GM18907 (cell line): Measurements from ENCODE around the gene SLC25A29.
A peak's percentile ranks its signal among the peaks of the same experiment; 100 is the strongest.
"Not testable (repeated sequence)": the region's sequence is repeated elsewhere in the genome, so short reads cannot be mapped to it uniquely, and the experiment has no call there.

ENCODE experiments used
- ATAC-seq: cut with Tn5 transposase; IDR thresholded peaks from one replicate; pipeline ENCODE4 v1.9.1; 2021; ENCODE audit warnings: mild to moderate bottlenecking, moderate library complexity; ENCODE audit not compliant: unreplicated experiment

Gene SLC25A29

GRCh38 chr14:100294963-100295330 is 11.3 kb downstream of the SLC25A29 start:
- no peak for ATAC-seq

- ATAC-seq = no peak
Observed at GRCh38 chr14:100294213-100294962, 11.9 kb downstream of the SLC25A29 start.

GRCh38 chr14:100293497-100294212 is 12.6 kb downstream of the SLC25A29 start:
- ATAC-seq = no peak

GRCh38 chr14:100292776-100293461 is 13.3 kb downstream of the SLC25A29 start:
- ATAC-seq = no peak

- no peak for ATAC-seq
Observed at GRCh38 chr14:100292301-100292775, 13.9 kb downstream of the SLC25A29 start.

GRCh38 chr14:100291305-100292075 is 14.8 kb downstream of the SLC25A29 start:
- no peak for ATAC-seq

- no peak for ATAC-seq
Observed at GRCh38 chr14:100290607-100291304, 15.5 kb downstream of the SLC25A29 start.

- no peak for ATAC-seq
Observed at GRCh38 chr14:100289916-100290606, 16.2 kb downstream of the SLC25A29 start.

- no peak for ATAC-seq
Observed at GRCh38 chr14:100288382-100289185, 17.7 kb downstream of the SLC25A29 start.

GRCh38 chr14:100287998-100288295 is 18.3 kb downstream of the SLC25A29 start:
- ATAC-seq = not testable (repeated sequence)

GRCh38 chr14:100287202-100287997 is 18.8 kb downstream of the SLC25A29 start:
- no peak for ATAC-seq

- ATAC-seq = no peak
Observed at GRCh38 chr14:100286484-100287191, 19.6 kb downstream of the SLC25A29 start.

GRCh38 chr14:100285913-100286400 is 20.3 kb downstream of the SLC25A29 start:
- ATAC-seq = no peak

- ATAC-seq = peak; percentile 86
Observed at GRCh38 chr14:100285021-100285912, 21.0 kb downstream of the SLC25A29 start.

- ATAC-seq = no peak
Observed at GRCh38 chr14:100283984-100284881, 22.0 kb downstream of the SLC25A29 start.
